B cell (primary cell): ENCODE measurements around the gene KRTAP4-11. TPM values are rescaled to one million over a fixed set of nuclear protein-coding genes. Genes with fewer than 3 reads are reported as not detected.
"Not testable (repeated sequence)": the region's sequence is repeated elsewhere in the genome, so short reads cannot be mapped to it uniquely, and the experiment has no call there.

Source experiments
- ATAC-seq: fragments of 200-7000 bp; cut with Tn5 transposase; one replicate; pipeline ENCODE4 v1.10.0; 2021; ENCODE audit warnings: low read depth, mild to moderate bottlenecking, moderate number of reproducible peaks, moderate library complexity
- CTCF ChIA-PET: fragments of 350-600 bp; sonication (Branson Sonifier 250); formaldehyde crosslinking; loops from one replicate; lab custom pipeline; 2021; ENCODE audit warnings: antibody characterized with exemption, inconsistent platforms; lab: Charles Lee
- POLR2A ChIA-PET: fragments of 350-600 bp; sonication (Branson Sonifier 250); formaldehyde crosslinking; loops from one replicate; lab custom pipeline; 2021; ENCODE audit warnings: antibody characterized with exemption; lab: Charles Lee
- DNase-seq: peaks from one replicate; pipeline ENCODE4 v3.0.0; 2013
- H2AFZ ChIP-seq: 2 replicates; pipeline ENCODE4 v1.6.1; 2012; ENCODE audit warnings: mild to moderate bottlenecking, low read depth, low read length; ENCODE audit not compliant: insufficient read depth, poor library complexity, severe bottlenecking
- H3K27ac ChIP-seq, 2 donors: 1 replicate in 1 of 2; 2 replicates in 1 of 2; pipeline ENCODE4 v1.5.1; 2012 to 2013; ENCODE audit warnings: low read length in 2 of 2, mild to moderate bottlenecking in 2 of 2, moderate library complexity in 1 of 2
- H3K27me3 ChIP-seq, 4 experiments: fragments of 200-600 bp in 1 of 4; sonication (generic) in 1 of 4; replicated peaks in 1 of 4; 1 replicate in 2 of 4; 2 replicates in 2 of 4; pipeline versions ENCODE4 v1.6.1 to v1.7.0; 2013 to 2016; ENCODE audit warnings: low read length in 3 of 4, mild to moderate bottlenecking in 2 of 4, mixed read lengths in 1 of 4, moderate library complexity in 1 of 4; ENCODE audit not compliant: insufficient read depth in 4 of 4, control insufficient read depth in 3 of 4; ENCODE audit errors: control extremely low read depth in 1 of 4
- H3K36me3 ChIP-seq, 2 experiments: replicated peaks in 1 of 2; 1 replicate in 1 of 2; 2 replicates in 1 of 2; pipeline versions ENCODE4 v1.6.1 to v1.7.1; 2013; ENCODE audit warnings: low read length in 1 of 2; ENCODE audit not compliant: insufficient read depth in 2 of 2, control insufficient read depth in 1 of 2; ENCODE audit errors: control extremely low read depth in 1 of 2, extremely low read depth in 1 of 2
- H3K4me1 ChIP-seq, 2 donors: fragments of 200-600 bp in 1 of 2; sonication (generic) in 1 of 2; 1 replicate in 1 of 2; 2 replicates in 1 of 2; pipeline versions ENCODE4 v1.5.1 to v1.6.1; 2013 to 2017; ENCODE audit warnings: low read length in 2 of 2; ENCODE audit not compliant: control insufficient read depth in 2 of 2, insufficient read depth in 2 of 2
- H3K4me2 ChIP-seq: replicated peaks from 2 replicates; pipeline ENCODE3; 2012; ENCODE audit warnings: mild to moderate bottlenecking, low read depth, low read length; ENCODE audit not compliant: poor library complexity, severe bottlenecking
- H3K4me3 ChIP-seq, 5 experiments: fragments of 200-600 bp in 1 of 5; sonication (generic) in 1 of 5; 1 replicate in 3 of 5; 2 replicates in 2 of 5; pipeline versions ENCODE4 v1.5.1 to v1.7.0; 2011 to 2016; ENCODE audit warnings: low read length in 4 of 5, mild to moderate bottlenecking in 4 of 5, low read depth in 2 of 5, control low read depth in 1 of 5, moderate library complexity in 1 of 5; ENCODE audit not compliant: insufficient read depth in 1 of 5; ENCODE audit errors: control extremely low read depth in 1 of 5, extremely low read depth in 1 of 5
- H3K79me2 ChIP-seq: fragments of 200-600 bp; sonication (generic); one replicate; pipeline ENCODE4 v1.6.0; 2016; ENCODE audit warnings: low read length; ENCODE audit not compliant: control insufficient read depth, insufficient read depth
- H3K9ac ChIP-seq: fragments of 200-600 bp; sonication (generic); 2 replicates; pipeline ENCODE4 v1.6.1; 2017; ENCODE audit warnings: mild to moderate bottlenecking, low read length, moderate library complexity
- H3K9me3 ChIP-seq, 3 donors: one replicate each; pipeline versions ENCODE4 v1.6.1 to v1.7.1; 2013; ENCODE audit warnings: low read length in 2 of 3; ENCODE audit not compliant: control insufficient read depth in 2 of 3, insufficient read depth in 1 of 3; ENCODE audit errors: control extremely low read depth in 1 of 3
- H4K20me1 ChIP-seq: 2 replicates; pipeline ENCODE4 v1.6.0; 2012; ENCODE audit warnings: mild to moderate bottlenecking, low read length; ENCODE audit not compliant: insufficient read depth, control insufficient read depth, poor library complexity, severe bottlenecking
- H3K27ac Mint-ChIP-seq: one replicate; pipeline ENCODE4 v1.8.0; 2021; ENCODE audit warnings: mixed read lengths
- H3K27me3 Mint-ChIP-seq: one replicate; pipeline ENCODE4 v1.8.0; 2021; ENCODE audit warnings: mixed read lengths
- H3K4me1 Mint-ChIP-seq: one replicate; pipeline ENCODE4 v1.8.0; 2021; ENCODE audit warnings: mixed read lengths
- H3K4me3 Mint-ChIP-seq: one replicate; pipeline ENCODE4 v1.8.0; 2021; ENCODE audit warnings: mixed read lengths
- H3K9me3 Mint-ChIP-seq: one replicate; pipeline ENCODE4 v1.8.0; 2022; ENCODE audit warnings: mixed read lengths; ENCODE audit not compliant: insufficient read depth
- WGBS: methylation state at CpG from one replicate; pipeline ENCODE4 v1.1.5; 2013; ENCODE audit warnings: missing lambda C conversion rate; ENCODE audit not compliant: insufficient coverage; 5-methylcytosine and 5-hydroxymethylcytosine counted together
- intact Hi-C: fragments of 100-400 bp; cut with micrococcal nuclease; formaldehyde crosslinking; loops from one replicate; pipeline ENCODE4 v1.10.0; 2022
- polyA plus RNA-seq: library from polyadenylated mRNA; depleted of rRNA; stranded (reverse); fragments of >200 nt; gene quantifications from 2 replicates; pipeline ENCODE4 v1.2.3, GENCODE V29; 2012
- total RNA-seq, 2 donors: library from RNA; stranded (reverse); fragments of 120-200 nt in 1 of 2; gene quantifications; 1 replicate in 1 of 2; 2 replicates in 1 of 2; pipeline versions ENCODE4 v1.2.3 to v1.2.4, GENCODE V29; 2013 to 2022

KRTAP4-11 gene
- total and polyA plus RNA-seq, 2 donors (not counting 1 experiment from before 2014, with no cell fraction given): not detected

DNA sequence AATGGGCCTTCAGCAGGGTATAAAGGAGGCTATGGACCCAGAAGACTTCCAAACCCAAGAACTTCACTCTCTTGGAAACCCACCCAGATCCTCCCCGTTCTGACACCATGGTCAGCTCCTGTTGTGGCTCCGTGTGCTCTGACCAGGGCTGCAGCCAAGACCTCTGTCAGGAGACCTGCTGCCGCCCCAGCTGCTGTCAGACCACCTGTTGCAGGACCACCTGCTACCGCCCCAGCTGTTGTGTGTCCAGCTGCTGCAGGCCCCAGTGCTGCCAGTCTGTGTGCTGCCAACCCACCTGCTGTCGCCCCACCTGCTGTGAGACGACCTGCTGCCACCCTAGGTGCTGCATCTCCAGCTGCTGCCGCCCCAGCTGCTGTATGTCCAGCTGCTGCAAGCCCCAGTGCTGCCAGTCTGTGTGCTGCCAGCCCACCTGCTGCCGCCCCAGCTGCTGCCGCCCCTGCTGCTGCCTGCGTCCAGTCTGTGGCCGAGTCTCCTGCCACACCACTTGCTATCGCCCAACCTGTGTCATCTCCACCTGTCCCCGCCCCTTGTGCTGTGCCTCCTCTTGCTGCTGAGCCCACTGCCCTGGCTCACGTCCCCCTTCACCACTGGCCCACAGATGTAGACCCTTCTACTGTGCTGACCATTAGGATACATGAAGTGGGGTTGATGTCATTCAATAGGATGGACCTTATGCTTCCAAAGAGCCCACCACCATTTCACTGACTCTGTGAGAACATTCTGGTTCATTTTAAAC lies 33.9 kb downstream of the KRTAP4-11 start, which contains the start of gene KRTAP4-7:
Gene KRTAP4-7 (plus strand): TSS at position 51 of the 757 bp plus-strand sequence. CDS start 57 bp downstream, at position 108.
- POLR2A ChIA-PET, ATAC-seq, CTCF ChIA-PET, H3K4me2 ChIP-seq, H3K9ac ChIP-seq, H3K36me3 ChIP-seq, intact Hi-C loops, H3K9me3 ChIP-seq, H3K27ac Mint-ChIP-seq, DNase-seq, H3K4me3 Mint-ChIP-seq, H2AFZ ChIP-seq, H3K79me2 ChIP-seq, H3K4me1 Mint-ChIP-seq, H4K20me1 ChIP-seq, H3K4me3 ChIP-seq, H3K4me1 ChIP-seq, H3K9me3 Mint-ChIP-seq, H3K27ac ChIP-seq, H3K27me3 ChIP-seq: not testable (repeated sequence)
- peaks cover 24% of the 10 kb centered on the region for H3K27me3 Mint-ChIP-seq
- WGBS: 86% methylated on average over 11 of the region's 14 CpGs

DNA sequence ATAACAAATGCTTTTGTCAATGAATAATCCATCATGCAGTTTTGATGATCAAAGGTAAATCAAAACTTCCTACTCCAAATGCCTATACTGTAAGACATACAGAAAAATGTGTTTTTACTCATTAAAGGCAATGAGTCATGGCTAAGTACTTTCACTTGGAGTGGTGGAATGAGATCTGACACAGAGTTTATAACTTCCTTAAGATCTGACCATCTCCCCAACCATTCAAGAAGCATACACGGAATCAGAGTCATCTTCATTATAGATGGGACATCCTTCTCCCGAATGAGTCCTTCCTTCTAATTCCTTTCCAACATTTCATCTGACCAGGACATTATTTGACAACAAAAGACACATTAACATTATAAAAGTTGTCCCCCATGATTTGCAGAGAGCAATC lies 34.7 kb downstream of the KRTAP4-11 start:
- POLR2A ChIA-PET, H3K4me3 Mint-ChIP-seq, H3K4me1 Mint-ChIP-seq, H3K4me2 ChIP-seq, H4K20me1 ChIP-seq, H2AFZ ChIP-seq, H3K9ac ChIP-seq, H3K36me3 ChIP-seq, H3K27me3 ChIP-seq, ATAC-seq, CTCF ChIA-PET, DNase-seq, H3K9me3 Mint-ChIP-seq, H3K27ac ChIP-seq, H3K9me3 ChIP-seq, H3K4me3 ChIP-seq, H3K27ac Mint-ChIP-seq, intact Hi-C loops, H3K4me1 ChIP-seq, H3K79me2 ChIP-seq: not testable (repeated sequence)
- H3K27me3 Mint-ChIP-seq: peaks cover 24% of the 10 kb centered on the region
- WGBS: no CpG with 5 or more reads among the region's 2 CpGs
